Stimulated activated CD8-positive, alpha-beta memory T cell treated with anti-CD3 and anti-CD28 coated beads, Interleukin-4, amount 100 ng/mL, for 24 hours (primary cell): ENCODE measurements around the gene PRXL2B.
"Not testable (repeated sequence)": the region's sequence is repeated elsewhere in the genome, so short reads cannot be mapped to it uniquely, and the experiment has no call there.

Experiments used
- DNase-seq: peaks from one replicate; pipeline ENCODE4 v3.0.0-alpha.2; 2020; ENCODE audit warnings: low read depth

Gene PRXL2B

DNA sequence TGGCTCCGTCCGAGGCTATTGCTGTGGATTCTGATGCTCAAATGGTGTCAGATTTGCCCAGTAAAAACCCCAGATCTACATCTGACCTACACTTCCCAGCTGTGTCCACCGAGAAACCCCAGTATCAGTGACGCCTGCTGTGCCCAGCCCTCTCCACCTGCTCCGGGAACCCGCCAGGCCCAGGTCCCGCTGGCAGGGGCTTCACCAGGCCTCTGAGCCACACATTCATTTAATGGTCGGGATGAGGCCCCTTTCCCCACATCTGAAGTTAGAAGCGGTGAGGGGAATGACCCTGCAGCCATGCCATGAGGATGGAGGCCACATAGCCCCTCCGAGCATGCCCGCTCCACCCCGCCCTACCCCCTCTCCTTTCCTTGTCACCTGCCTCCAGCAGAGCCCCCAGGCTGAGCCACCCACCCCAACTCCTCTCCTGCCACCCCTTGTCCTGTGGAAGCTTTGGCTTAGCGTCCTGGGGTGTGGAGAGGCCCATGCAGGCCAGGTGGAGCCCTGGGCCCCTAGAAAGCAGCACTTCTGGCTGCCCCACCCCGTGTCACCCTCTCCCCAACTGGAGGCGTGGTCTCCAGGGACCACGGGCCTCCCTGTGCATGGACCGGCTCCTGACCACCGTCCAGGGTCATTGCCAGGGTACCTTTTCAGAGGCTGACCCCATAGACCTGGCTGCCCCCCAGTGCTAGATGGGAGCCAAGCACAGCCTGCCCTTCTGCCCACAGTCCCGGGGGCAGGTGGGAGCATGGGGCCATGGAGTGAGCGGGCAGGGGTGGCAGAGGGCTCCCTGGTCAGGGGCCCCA is 22.4 kb upstream of the PRXL2B start:
- DNase-seq = no peak

DNA sequence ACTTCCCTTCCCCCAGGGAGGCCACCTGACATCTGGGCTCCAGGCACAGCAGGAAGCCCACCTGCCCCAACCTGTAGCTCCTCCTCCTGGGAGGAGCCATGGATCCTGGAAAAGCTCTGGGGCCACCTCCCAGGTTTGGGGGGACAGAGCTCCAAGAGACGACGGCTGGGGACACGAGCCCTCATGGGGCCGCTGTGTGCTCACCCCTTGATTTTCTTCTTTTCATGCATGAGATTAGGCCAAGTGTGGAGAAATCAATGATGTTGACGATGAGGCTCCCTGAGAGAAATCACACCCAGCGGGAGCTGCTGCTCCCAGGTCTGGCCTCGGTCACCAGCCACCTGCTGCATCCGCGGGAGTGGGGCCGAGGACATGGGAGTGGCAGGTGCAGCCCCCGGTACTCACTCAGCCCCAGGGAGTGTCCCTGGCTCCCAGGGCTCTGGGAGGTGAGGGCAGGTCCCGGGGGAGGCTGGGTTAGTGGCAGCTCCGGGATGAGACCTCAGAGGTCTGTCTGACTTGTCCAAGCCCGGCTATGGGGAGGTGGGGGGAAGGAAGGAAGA is 21.7 kb upstream of the PRXL2B start:
- no peak for DNase-seq

DNA sequence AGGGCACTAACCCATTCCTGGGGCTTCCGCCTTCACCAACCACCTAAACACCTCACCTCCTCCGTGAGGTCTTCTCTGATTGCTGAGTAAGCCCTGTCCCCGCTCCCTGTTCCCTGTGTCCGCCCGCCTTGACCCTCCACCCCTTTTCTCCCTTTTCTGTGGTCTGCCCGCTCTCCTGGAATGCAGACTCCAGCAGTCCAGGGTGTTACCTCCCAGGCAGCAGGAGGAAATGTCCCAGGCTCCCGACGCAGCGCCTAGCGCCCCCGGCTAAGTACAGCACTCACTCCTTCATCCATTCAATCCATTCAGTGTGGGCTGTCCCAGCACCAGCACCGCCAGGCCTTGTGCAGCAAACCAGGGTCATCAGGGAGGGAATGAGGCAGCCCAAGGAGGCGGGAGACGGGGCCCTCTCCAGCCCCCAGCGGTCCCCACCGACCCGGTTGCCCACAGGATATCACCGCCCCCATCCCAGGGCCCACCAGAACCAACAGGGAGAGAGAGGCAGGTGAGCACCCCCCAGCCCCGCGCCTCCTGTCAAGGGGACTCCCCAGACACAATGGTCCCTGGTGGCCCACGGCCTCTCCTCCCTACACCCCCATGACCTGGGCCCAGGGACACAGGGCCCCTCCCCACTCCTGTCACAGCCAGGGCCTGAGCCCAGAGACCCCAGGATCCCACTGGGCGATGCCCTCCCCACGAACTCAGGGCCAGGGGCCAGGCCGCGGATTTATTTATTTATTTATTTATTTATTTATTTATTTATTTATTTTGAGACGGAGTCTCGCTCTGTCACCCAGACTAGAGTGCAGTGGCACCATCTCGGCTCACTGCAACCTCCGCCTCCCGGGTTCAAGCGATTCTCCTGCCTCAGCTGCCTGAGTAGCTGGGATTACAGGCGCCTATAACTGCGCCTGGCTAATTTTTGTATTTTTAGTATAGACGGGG is 20.2 kb upstream of the PRXL2B start:
- no peak for DNase-seq

DNA sequence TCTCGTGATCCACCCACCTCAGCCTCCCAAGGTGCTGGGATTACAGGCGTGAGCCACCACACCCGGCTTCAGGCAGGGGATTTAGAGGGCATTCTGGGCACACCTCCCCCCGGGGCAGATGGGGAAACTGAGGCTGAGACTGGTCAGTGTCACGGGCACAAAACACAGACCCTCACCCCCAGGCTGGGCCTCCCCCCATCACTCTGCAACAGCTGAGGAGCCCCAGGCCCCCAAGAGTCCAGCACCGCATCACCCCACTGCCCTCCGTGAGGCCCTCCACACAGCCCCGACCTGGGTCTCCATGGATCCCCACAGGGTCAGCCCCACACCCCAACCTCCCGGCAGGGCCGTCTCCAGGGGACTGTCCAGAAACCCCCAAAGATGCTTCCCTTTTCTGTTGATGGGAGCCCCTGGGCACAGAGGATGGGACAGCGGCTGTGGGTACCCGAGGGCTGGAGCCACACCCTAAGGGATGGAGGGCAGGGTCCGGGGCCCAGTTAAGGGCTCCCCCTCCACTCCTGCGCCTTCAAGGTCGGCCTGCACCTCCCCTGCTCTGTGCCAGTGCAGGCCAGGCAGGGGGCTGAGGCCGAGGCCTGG is 19.4 kb upstream of the PRXL2B start:
- DNase-seq = no peak

DNA sequence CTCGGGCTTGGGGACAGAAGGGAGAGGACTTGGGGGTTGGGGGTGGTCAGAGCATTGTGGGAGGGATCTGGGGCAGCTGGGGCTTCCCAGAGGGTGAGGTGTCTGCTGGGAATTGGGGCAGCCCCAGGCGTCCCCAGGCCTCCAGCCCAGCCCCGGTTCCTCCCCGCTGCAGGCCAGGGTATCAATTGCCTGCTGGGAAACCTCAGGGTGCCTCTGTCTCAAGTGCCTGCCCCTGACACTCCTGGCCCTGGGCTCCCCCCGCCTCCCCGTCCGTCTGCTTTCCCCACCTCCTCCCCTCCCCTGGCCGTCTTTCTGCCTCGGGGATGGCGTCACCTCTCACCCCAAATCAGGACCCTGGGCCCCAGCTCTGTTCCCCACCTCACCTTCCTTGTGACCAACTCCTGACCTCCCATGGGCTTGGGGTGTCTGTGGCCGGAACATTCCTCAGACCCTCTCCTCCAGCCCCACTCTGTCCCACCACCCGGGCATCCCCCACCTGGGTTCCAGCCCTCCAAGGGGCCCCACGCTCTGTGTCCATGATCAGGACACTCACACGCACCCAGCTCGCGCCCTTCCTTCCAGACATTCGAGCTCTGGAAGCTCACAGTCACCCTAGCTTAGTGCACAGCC is 18.3 kb upstream of the PRXL2B start:
- DNase-seq = not testable (repeated sequence)

DNA sequence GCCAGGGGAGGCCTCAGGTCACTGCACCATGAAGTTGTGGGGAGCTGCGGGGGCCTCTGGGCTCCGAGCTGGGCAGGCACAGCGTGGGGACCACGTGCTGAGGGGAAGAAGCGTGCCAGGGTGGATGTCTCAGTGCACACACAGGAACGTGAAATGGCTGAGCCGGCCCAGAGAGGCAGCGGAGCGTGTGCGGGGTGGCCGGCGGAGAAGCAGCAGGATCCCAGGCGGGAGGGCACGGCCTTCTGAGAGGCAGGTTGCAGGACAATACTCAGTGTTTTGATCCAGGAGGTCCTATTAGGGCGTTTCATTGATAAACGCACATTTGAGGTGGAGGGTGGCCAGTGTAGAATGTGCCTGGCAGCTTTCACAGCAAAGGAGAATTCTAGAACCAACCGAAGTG is 17.5 kb upstream of the PRXL2B start:
- no peak for DNase-seq

DNA sequence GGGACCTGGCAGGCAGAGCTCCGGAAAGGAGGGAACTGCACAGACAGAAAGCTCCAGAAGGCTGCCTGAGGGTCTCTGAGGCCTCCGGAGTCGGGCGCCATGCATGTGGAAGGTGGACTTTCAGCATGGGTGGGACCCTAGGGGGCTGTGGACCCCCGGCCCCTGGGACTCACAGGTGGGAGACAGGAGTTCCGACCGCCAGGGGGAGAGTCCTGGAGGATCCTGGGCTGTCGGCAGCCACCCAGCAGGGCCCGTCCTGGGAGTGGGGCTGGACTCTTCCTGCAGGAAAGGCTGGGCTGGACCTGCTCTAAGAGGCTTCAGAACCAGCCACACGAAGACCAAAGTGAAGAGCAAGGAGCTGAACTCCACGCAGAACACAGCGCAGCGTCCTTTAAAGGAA is 16.9 kb upstream of the PRXL2B start:
- DNase-seq = not testable (repeated sequence)

DNA sequence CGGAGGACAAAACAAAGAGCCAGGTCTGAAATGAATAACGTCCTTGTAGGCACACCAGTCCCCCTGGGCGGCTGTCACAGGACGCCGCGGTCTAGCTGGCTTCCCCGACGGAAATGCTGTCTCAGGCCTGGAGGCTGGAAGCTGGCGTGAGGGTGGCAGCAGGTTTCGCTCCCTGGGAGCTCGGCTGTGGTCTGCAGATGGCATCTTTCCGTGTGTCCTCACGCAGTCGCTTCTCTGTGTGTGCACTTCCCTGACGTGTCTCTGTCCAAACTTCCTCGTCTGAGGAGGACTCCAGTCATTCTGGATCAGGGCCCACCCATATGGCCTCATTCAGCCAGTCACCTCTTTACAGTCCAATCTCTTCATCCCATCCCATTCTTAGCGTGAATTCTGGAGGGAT is 16.2 kb upstream of the PRXL2B start:
- no peak for DNase-seq

DNA sequence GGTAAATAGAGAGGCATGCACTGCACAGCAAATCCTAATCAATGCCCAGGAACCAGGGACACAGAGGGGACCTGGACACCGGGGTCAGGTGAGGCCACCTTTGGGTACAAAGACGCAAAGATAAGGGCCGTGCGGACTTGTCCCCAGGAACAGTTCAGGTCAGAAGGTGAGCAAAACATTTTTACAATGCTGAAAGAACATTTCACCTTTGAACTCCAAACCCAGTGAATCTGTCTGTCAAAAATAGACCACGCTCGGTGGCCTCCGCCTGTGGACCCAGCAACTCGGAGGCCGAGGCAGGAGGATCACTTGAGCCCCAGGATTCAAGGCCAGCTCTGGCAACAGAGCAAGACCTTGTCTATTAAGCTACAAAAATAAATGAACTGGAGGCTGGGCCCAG is 15.2 kb upstream of the PRXL2B start:
- DNase-seq = no peak

DNA sequence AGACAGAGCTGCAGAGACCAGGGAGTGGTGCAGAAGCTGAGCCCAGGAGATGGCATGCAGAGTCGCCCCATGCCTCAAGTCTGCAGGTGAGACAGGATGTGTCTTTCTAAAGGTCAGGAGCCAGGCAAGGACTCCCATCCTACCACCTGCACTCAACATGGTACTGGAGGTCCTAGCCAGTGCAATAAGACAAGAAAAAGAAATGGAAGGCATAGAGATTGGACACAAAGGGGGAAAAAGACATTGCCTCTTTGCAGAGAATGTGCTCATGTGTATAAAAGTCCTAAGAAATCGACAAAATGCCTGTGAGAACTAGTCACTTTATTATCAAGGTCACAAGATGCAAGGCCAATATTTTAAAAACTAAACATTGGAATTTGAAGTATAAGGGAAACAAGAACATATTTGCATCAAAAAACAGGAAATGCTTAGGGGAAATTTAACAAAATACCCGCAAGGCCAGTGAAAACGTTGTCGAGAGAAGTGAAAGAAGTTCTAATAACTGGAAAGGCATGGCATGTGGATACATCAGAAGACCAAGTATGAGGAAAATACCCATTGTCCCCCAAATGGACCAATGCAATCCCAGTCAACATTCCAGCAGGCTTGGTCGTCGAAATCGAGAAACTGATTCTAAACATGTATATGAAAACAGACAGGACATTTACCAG is 13.2 kb upstream of the PRXL2B start:
- DNase-seq = no peak

DNA sequence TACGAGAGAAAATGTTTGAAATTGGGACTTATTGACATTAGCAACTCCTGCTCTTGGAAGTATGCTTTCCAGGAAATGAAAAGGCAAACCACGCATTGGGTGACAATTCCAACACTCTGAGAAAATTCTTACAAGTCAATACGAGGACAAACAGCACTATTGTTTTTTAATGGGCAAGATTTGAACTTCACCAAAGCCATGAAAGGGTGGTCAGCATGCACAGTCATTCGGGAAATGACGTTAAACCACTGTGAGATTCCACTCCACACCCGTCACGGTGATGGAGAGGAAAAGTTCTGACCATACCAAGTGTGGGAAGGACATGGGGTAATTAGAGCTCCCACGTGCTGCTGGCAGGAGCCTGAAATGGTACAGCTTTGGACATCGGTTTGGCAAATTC is 12.2 kb upstream of the PRXL2B start:
- DNase-seq = no peak

DNA sequence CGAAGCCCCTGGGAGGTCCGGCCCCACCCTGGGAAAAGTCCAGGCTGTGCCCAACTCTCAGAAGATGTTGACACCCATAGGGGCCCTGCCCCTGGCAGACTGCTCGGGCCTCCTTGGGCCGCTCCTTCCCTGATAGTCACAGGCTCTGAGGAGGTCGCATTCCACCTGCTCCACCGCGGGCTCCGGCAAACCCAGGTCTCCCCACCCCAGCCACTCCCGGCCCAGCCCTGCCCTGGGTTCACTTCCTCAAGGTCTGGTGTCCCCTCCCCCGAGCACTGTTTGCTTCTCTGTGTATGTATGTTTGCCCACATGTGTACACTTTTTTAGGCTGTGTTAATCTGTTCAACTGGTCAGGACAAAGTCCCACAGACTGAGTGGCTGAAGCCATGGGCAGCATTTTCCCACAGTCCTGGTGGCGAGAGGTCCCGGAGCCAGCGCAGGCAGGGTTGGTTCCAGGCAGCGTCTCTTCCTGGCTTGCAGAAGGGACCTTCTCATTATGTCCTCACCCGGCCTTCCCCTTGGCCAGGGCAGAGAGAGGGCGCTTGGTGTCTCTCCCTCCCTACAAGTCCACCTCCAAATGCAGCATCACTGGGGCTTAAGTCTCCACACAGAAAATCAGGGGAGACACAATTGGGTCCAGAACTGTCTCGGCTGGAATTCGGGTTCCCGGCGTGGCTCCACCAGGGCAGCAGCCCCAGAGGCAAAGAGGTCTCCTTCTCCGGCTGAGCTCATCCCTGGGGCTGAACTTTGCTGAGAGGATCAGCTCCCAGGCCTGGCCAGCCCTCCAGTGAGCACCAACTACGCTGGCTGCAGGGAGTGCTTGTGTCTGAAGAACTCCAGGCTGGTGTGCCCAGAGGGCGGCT is 10.5 kb upstream of the PRXL2B start:
- no peak for DNase-seq

DNA sequence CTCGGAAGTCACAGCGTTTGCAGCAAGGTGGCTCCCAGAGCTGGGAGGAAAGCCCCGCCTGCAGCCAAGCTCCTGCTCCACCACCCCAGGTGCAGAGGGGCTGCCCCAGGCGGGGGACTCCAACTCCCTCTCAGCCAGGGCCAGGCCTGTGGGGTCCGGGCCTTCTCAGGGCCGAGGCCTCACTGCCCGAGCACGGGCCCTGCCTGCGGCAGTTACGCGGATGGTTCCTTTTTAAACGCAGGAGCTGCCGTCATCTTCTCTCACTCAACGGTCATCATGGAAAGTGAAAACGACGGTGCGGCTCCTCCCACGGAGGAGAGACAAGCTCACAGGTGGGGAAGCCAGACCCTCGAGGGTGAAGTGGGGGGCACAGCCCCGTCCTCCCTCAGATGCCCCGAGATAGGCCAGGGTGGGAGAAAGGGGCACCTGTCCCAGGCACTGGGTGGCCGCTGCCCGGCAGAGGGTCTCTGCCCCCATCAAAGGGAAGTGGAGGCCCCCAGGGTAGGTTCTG is 9.0 kb upstream of the PRXL2B start:
- peak; percentile 15 for DNase-seq

DNA sequence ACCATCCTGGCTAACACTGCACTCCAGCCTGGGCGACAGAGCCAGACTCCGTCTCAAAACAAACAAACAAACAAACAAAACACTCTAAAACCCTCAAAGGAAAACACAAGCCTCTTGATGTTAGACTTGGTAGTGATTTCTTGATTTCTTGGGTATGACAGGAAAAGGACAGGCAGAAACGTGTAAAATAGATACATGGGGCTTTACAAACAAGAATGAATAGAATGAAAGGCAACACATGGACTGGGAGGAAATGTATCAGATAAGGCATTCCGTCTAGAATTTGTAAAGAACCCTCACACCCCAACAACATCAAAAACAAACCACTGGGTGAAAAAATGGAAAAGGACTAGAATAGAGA is 7.8 kb upstream of the PRXL2B start:
- no peak for DNase-seq

DNA sequence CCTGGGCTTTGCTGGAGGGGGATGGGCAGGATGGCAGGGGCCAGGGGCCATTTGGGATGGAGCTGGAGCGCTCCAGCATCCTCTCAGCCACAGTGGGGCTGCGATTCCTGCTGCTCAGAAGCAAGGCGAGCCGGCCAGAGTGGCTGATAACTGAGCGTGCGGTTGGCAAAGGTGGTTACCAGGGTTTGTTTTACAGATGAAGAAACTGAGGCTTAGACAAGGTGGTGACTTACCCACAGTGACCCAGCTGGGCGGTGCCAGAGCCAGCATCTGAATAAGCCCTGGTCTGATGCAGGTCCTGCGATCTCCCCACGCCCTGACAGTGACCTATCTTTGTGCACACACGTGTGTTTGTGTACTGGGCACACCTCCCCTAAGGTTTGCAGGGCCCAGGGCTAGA is 5.9 kb upstream of the PRXL2B start:
- DNase-seq = no peak

DNA sequence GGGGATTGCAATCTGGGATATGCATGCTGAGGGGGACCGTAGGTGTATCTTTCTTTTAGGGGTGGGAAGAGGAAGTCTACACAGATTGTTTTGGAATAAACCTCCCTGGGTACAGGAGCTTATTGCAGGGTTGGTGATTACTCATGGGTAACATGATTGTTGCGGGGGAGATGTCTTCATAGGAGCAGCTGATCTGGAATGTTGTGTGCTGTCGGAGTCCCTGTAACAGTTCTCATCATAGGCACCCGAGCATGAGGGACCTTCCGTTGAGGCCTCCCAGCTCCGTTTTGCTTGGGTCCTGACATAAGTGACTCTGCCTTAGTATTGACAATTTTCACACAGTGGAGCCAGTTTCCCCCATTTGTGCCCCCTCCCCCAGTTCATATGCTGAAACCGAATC is 4.2 kb upstream of the PRXL2B start:
- DNase-seq = no peak

DNA sequence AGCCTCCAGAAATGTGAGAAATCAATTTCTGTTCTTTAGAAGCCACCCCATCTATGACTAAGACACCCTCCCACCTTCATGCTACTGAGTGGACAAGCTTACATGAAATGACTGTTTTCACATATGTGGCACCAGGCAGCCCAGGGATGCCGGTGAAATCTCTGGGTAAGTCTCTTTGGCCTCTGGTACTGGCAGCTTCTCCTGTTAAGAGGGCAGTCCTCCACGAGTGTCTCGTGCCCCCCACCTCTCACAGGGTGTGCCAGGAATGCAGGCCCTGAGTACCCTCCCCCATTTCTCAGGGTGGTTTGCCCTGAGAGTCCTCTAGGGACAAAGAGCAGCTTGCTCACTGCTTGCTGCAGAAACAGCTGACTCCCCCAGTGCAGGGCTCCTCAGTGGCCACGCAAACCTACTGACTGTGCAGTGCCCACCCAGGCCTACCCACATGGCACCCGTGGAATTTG is 3.2 kb upstream of the PRXL2B start:
- DNase-seq = no peak

DNA sequence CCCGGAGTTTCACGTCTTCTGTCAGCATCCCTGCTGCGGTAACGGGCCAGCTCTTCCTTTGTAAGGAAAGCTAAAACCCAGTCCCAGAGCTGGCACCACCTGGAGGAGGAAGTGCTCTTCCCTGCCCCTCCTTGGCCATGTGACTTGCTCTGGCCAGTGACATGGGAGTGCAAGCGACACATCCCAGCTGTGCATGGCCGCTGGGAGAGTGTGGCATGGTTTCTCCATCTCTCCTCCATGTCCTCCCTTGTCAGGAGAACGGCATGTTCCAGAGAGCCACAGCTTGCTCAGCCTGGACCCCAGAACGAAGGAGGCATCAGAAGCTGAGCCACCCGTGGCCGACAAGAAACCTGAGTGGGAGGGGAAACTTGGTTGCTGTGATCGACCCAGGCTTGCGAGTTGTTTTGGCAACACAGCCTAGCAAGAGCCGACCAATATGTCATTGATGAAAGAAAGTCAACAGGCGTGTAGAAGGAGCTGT is 2.7 kb upstream of the PRXL2B start:
- DNase-seq = no peak

DNA sequence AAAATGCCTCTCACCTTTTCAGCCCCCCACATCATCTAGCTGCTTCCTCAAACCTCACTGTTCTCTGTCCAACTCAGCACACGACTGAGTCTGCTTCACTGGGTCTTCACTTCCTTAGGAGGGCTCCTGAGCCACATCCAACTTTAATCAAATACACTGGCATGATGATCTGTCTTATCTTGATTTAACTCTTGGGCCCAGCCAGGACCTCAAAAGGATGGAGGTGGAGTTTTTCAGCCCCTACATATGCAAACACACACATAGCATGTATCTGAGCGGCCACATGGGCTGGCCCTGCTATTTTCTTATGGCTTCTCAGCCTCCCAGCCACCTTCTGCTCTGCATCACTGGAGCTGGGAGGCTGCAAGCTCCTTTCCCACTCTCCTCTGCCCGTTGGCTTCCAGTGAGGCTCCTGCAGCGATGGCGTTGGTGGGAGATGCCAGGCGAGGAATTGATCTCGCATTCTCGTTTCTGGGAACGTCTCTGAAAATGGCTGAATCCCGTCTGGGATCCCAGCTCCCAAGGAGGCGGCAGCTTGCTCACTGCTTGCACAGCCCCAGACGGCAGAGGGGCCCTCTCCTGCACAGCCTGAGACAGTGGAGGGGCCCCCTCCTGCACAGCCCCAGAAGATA is 1.8 kb upstream of the PRXL2B start:
- no peak for DNase-seq
